HepG2 (cell line): ENCODE results near the gene RPS28. TPM values are rescaled to one million over a fixed set of nuclear protein-coding genes. Genes with fewer than 3 reads are reported as not detected.
A peak's percentile ranks its signal among the peaks of the same experiment; 100 is the strongest.

Experiments
- ARNTL ChIP-seq: sonication (generic); formaldehyde crosslinking; IDR thresholded peaks from 2 replicates; pipeline ENCODE4 v1.4.0; 2020; ENCODE audit warnings: mild to moderate bottlenecking, missing genetic modification reagents
- FOXA1 ChIP-seq, 2 experiments: fragments of 450-650 bp in 1 of 2; sonication (generic) in 1 of 2; formaldehyde crosslinking in 1 of 2; IDR thresholded peaks; 2 replicates each; pipeline versions ENCODE4 v1.4.0 to v1.6.1; 2016 to 2020; ENCODE audit warnings: missing genetic modification reagents in 1 of 2
- ISL2 ChIP-seq: sonication (generic); formaldehyde crosslinking; IDR thresholded peaks from 2 replicates; pipeline ENCODE4 v1.5.0; 2020; ENCODE audit warnings: missing genetic modification reagents
- LRRFIP1 ChIP-seq: sonication (generic); formaldehyde crosslinking; conservative IDR thresholded peaks from 2 replicates; pipeline ENCODE4 v1.4.0; 2020; ENCODE audit warnings: missing genetic modification reagents
- MIER2 ChIP-seq: IDR thresholded peaks from 2 replicates; pipeline ENCODE4 v1.6.1; 2016; ENCODE audit warnings: missing biosample characterization, missing genetic modification reagents
- MTA3 ChIP-seq: sonication (generic); formaldehyde crosslinking; IDR thresholded peaks from 2 replicates; pipeline ENCODE4 v1.4.0; 2020; ENCODE audit warnings: missing genetic modification reagents
- PAX8 ChIP-seq: sonication (generic); formaldehyde crosslinking; IDR thresholded peaks from 2 replicates; pipeline ENCODE4 v1.8.0; 2022; ENCODE audit warnings: mild to moderate bottlenecking, missing genetic modification reagents, borderline replicate concordance
- PHF8 ChIP-seq: sonication (generic); formaldehyde crosslinking; IDR thresholded peaks from 2 replicates; pipeline ENCODE4 v1.5.0; 2020; ENCODE audit warnings: missing genetic modification reagents
- RARG ChIP-seq: sonication (generic); formaldehyde crosslinking; IDR thresholded peaks from 2 replicates; pipeline ENCODE4 v1.4.0; 2020; ENCODE audit warnings: low read depth, mild to moderate bottlenecking, missing genetic modification reagents
- SMAD1 ChIP-seq: sonication (generic); formaldehyde crosslinking; IDR thresholded peaks from 2 replicates; pipeline ENCODE4 v1.4.0; 2020; ENCODE audit warnings: missing genetic modification reagents, low read depth, mild to moderate bottlenecking, borderline replicate concordance
- TARDBP ChIP-seq: sonication (generic); formaldehyde crosslinking; IDR thresholded peaks from 2 replicates; pipeline ENCODE4 v1.8.0; 2022; ENCODE audit warnings: mild to moderate bottlenecking, missing genetic modification reagents
- THRA ChIP-seq: sonication (generic); formaldehyde crosslinking; IDR thresholded peaks from 2 replicates; pipeline ENCODE4 v1.4.0; 2020; ENCODE audit warnings: missing genetic modification reagents, borderline replicate concordance
- ZBTB39 ChIP-seq: sonication (generic); formaldehyde crosslinking; IDR thresholded peaks from 2 replicates; pipeline ENCODE4 v1.5.0; 2020; ENCODE audit warnings: missing genetic modification reagents
- ZKSCAN8 ChIP-seq: IDR thresholded peaks from 2 replicates; pipeline ENCODE4 v1.6.1; 2016; ENCODE audit warnings: borderline replicate concordance, missing genetic modification reagents, missing compliant biosample characterization
- ZNF460 ChIP-seq: sonication (generic); formaldehyde crosslinking; IDR thresholded peaks from 2 replicates; pipeline ENCODE4 v1.5.1; 2020; ENCODE audit warnings: missing genetic modification reagents, mild to moderate bottlenecking, borderline replicate concordance
- ZNF652 ChIP-seq: IDR thresholded peaks from 2 replicates; pipeline ENCODE4 v1.6.1; 2016; ENCODE audit warnings: low read depth, borderline replicate concordance
- ZNF782 ChIP-seq: sonication (generic); formaldehyde crosslinking; IDR thresholded peaks from 2 replicates; pipeline ENCODE4 v1.4.0; 2020; ENCODE audit warnings: missing genetic modification reagents, mild to moderate bottlenecking, borderline replicate concordance
- ZNF883 ChIP-seq: sonication (generic); formaldehyde crosslinking; IDR thresholded peaks from 2 replicates; pipeline ENCODE4 v1.5.1; 2020; ENCODE audit warnings: mild to moderate bottlenecking, missing genetic modification reagents; ENCODE audit errors: not compliant biosample characterization
- polyA plus RNA-seq, 8 experiments: library from polyadenylated mRNA; depleted of rRNA in 3 of 8; stranded (reverse) in 7 of 8; unstranded in 1 of 8; fragments of >200 nt; fragmentation: Illumina TruSeq in 4 of 8; extraction: Trizol in 4 of 8; gene quantifications; 2 replicates each; pipeline versions ENCODE4 v1.2.1 to v1.2.3, GENCODE V29; 2011 to 2016; ENCODE audit warnings: low read depth in 4 of 8, missing spikeins in 1 of 8, mixed read lengths in 1 of 8; ENCODE audit not compliant: insufficient read depth in 1 of 8
- total RNA-seq, 5 experiments: library from RNA; depleted of rRNA; stranded (reverse); fragments of >200 nt; fragmentation: Illumina TruSeq; extraction: Trizol; gene quantifications; 2 replicates each; pipeline ENCODE4 v1.2.3, GENCODE V29; 2016; ENCODE audit warnings: low read depth in 1 of 5
- TF ChIP-seq, protein P1 (sequence below): sonication (generic); formaldehyde crosslinking; conservative IDR thresholded peaks from 2 replicates; pipeline ENCODE4 v1.4.0; 2020; ENCODE audit warnings: missing genetic modification reagents
- TF ChIP-seq, protein P2 (sequence below): sonication (generic); formaldehyde crosslinking; IDR thresholded peaks from 2 replicates; pipeline ENCODE4 v1.4.0; 2020; ENCODE audit warnings: missing genetic modification reagents; ENCODE audit errors: not compliant biosample characterization

RPS28 gene
- total and polyA plus RNA-seq, 2 of the 13 experiments (the other 11 are each of a cell fraction or from before 2014, with no cell fraction given) = 281 to 545 TPM

GRCh38 chr19:8307965-8308866 is 13.1 kb upstream of the RPS28 start, which contains the start of gene CD320 (continued):
- 0 out of 2 replicates have a peak, but pooled peaks have one; percentile 36 for TF ChIP-seq THRA
- TF ChIP-seq MIER2 (CRISPR knock-in tag) = no peak
- TF ChIP-seq TARDBP (CRISPR knock-in tag) = peak; percentile 85
- no peak for TF ChIP-seq ZNF460 (CRISPR knock-in tag)
- TF ChIP-seq ARNTL (CRISPR knock-in tag) = peak; percentile 92
- no peak for TF ChIP-seq FOXA1 (IDR thresholded peaks at IDR 0.05)
- TF ChIP-seq FOXA1 (CRISPR knock-in tag; IDR thresholded peaks at IDR 0.05) = peak; percentile 7
- TF ChIP-seq SMAD1 (CRISPR knock-in tag) = no peak; the same call in 1 of the 2 replicates
- TF ChIP-seq, protein P1, sequence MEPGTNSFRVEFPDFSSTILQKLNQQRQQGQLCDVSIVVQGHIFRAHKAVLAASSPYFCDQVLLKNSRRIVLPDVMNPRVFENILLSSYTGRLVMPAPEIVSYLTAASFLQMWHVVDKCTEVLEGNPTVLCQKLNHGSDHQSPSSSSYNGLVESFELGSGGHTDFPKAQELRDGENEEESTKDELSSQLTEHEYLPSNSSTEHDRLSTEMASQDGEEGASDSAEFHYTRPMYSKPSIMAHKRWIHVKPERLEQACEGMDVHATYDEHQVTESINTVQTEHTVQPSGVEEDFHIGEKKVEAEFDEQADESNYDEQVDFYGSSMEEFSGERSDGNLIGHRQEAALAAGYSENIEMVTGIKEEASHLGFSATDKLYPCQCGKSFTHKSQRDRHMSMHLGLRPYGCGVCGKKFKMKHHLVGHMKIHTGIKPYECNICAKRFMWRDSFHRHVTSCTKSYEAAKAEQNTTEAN (CRISPR knock-in tag) = peak; percentile 92
- TF ChIP-seq ISL2 (CRISPR knock-in tag) = peak; percentile 79
- TF ChIP-seq, protein P2, sequence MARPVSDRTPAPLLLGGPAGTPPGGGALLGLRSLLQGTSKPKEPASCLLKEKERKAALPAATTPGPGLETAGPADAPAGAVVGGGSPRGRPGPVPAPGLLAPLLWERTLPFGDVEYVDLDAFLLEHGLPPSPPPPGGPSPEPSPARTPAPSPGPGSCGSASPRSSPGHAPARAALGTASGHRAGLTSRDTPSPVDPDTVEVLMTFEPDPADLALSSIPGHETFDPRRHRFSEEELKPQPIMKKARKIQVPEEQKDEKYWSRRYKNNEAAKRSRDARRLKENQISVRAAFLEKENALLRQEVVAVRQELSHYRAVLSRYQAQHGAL (CRISPR knock-in tag) = peak; percentile 93
- peak; percentile 99 for TF ChIP-seq ZNF883 (CRISPR knock-in tag)
- TF ChIP-seq MTA3 (CRISPR knock-in tag) = no peak
- peak; percentile 78; the same call in 1 of the 2 replicates for TF ChIP-seq ZBTB39 (CRISPR knock-in tag)
- no peak for TF ChIP-seq LRRFIP1 (CRISPR knock-in tag)
- TF ChIP-seq RARG = no peak
- TF ChIP-seq PAX8 (CRISPR knock-in tag) = peak; percentile 95; the same call in 1 of the 2 replicates
- no peak; the same call in 1 of the 2 replicates for TF ChIP-seq ZNF652 (CRISPR knock-in tag)
- no peak for TF ChIP-seq ZKSCAN8
- 0 out of 2 replicates have a peak, but pooled peaks have one; percentile 48 for TF ChIP-seq ZNF782
- TF ChIP-seq PHF8 (CRISPR knock-in tag) = peak; percentile 91
